ENCODE results near the gene TAF6.

The TAF6 gene

DNA sequence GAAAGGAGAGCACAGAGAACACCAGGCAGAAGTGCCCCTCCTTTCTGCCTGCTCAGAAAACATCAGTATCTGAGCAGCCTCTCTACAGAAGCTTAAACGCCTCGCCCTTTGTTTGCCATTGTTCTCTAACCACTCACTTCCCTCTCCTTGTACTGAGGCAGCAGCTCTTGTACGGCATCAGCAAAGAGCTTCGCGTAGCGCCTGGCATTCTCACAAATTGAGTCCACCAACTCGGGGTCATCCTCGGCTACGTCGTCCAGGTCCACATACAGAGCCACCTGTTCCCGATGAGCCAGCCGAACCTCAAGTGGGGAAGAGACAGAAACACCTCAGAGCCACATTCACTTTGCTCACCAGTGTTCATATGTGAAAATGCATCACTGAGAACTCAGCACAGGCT, 19.7 kb downstream of the TAF6 start:
- DNase-seq (ENCODE audit: extremely low spot score, insufficient read length, low read depth) (no peak), FAIRE-seq (no peak)

- no peak for FAIRE-seq
Measured at GRCh38 chr7:100098913-100099312, 20.2 kb downstream of the TAF6 start.

DNA sequence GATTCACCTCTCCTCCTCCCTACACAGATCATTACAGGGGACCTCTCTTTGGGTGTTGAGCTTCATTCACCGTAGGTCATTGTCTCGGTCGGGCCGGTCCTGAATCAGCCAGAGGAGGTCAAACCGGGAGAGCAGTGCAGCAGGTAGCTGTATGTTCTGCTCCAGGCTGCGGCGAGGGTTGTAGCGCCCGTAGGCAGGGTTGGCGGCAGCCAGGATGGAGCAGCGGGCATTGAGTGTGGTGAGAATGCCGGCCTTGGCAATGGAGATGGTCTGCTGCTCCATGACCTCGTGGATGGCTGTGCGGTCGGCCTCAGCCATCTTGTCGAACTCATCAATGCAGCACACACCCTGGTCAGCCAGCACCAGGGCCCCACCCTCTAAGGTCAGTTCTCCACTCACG, 23.5 kb downstream of the TAF6 start:
- FAIRE-seq (no peak), DNase-seq (ENCODE audit: extremely low spot score, insufficient read length, low read depth) (no peak)

More at GRCh38 chr7:100098913-100099312, 20.2 kb downstream of the TAF6 start:
- no peak for DNase-seq (ENCODE audit: extremely low spot score, insufficient read length, low read depth)

GRCh38 chr7:100095289-100095688, 23.9 kb downstream of the TAF6 start:
- no peak for FAIRE-seq
- DNase-seq (ENCODE audit: extremely low spot score, insufficient read length, low read depth): no peak

DNA sequence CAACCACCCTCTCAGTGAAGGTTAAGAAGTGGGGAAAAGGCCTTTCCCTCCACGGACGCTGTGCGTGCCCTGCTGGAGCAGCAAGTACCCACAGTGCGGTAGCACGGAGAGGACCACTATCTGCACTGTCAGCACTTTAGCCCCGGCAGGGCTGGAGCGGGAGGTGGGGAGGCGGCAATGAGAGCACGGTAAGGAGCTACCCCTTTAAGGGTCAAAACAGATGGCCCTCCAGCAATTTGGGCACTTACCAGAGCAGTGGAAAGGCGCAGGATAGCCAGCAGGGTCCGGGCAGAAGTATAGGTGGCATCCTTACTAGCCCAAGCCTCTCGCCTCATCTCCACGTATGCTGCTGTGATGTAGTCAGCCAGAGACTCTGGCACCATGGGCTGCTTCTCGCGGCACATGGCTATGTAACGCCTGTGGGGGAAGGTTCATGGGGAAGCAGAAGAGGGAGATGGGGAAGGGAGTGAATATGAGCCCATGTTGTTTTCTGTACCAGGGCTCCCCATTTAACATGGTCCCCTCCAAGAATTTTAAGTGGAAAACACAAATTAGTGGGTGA, 25.2 kb downstream of the TAF6 start:
- no peak for FAIRE-seq
- no peak for DNase-seq (ENCODE audit: extremely low spot score, insufficient read length, low read depth)

- FAIRE-seq (no peak), DNase-seq (ENCODE audit: extremely low spot score, insufficient read length, low read depth) (no peak)
Measured at GRCh38 chr7:100093498-100093897, 25.7 kb downstream of the TAF6 start.

DNA sequence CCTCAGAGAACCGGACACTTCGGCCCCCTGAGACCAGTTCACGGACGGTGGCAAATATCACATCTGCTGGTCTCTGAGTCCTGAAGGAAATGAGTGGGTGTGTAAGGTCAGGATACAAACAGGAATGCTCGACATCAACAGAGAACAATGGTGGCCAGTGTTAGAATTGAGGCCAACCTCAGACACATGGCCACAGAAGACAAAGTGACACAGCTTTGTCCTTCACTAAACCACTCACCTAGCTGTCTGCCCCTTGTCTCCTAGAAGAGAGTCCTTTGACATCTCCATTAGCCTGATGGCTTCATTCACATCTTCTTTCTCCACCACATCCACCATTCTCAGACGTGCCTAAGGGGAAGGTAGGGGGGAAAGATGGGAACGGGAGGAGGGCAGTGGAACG, 26.1 kb downstream of the TAF6 start:
- FAIRE-seq: no peak
- DNase-seq (ENCODE audit: extremely low spot score, insufficient read length, low read depth): no peak

- FAIRE-seq (no peak), DNase-seq (ENCODE audit: extremely low spot score, insufficient read length, low read depth) (no peak)
Measured at GRCh38 chr7:100091411-100092181, 27.6 kb downstream of the TAF6 start.

DNA sequence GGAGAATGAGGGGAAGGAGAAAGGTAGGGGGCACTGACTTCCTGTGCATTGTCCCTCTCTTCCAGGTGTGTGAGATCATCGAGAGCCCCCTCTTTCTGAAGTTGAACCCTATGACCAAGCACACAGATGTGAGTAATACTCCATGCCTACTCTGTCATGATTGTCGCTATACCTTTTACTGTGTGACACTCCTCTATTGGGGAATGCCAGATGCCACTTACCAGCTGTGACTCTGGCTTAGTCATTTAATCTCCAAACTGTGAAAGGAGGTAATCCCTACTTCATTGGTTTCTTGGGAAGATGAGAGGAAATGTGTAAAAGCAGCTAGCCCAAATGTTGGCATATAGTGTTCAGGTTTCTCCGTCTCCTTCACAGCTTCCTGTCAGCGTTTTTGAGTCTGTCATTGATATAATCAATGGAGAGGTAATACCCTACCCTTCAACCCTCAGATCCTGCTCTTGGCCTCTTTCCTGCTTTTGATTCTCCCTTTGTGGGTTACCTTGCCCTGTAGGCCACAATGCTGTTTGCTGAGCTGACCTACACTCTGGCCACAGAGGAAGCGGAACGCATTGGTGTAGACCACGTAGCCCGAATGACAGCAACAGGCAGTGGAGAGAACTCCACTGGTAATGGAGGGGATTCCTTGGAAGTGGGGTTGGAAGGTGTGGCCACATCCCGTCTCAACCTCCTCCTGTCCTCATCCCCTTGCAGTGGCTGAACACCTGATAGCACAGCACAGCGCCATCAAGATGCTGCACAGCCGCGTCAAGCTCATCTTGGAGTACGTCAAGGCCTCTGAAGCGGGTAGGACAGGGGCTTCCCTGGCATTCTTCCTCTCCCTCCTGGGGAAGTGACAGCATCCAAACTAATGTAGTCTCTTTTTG, 28.4 kb downstream of the TAF6 start:
- DNase-seq (ENCODE audit: extremely low spot score, insufficient read length, low read depth) (no peak), FAIRE-seq (no peak)

DNA sequence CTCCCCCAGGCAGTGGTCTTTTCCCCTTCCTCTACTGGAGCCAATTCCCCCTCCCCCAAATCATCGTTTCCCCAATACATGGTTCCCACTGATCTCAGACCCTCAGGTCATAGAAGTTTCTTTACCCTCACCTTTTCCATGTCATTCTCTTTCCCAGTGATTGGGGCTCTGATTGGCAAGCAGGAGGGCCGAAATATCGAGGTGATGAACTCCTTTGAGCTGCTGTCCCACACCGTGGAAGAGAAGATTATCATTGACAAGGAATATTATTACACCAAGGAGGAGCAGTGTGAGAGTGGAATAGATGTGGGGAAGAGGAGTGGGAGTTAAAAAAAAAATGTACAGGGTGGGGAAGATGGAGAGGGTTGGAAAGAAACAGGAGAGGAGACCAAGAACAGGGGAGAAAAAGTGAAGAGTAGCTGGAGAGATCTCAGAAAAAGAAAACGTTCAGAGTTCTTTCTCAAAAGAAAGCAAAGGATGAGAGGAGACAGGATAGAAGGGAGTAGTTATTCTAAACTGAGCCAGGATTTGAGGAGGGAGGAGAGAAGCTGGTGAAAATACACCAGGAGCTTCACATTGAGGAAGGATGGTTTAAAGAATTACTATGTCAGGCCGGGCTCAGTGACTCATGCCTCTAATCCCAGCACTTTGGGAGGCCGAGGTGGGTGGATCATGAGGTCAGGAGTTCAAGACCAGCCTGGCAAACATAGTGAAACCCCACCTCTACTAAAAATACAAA, 29.5 kb downstream of the TAF6 start:
- FAIRE-seq: no peak
- DNase-seq (ENCODE audit: extremely low spot score, insufficient read length, low read depth): no peak

- FAIRE-seq: peak; percentile 70
Measured at GRCh38 chr7:100088621-100089457, 30.3 kb downstream of the TAF6 start, which contains the start of gene COPS6. Gene COPS6, plus strand, starts transcription at chr7:100088969. Its CDS starts 22 bp downstream, at chr7:100088991.

GRCh38 chr7:100088095-100088620, 31.0 kb downstream of the TAF6 start:
- no peak for FAIRE-seq
- no peak for DNase-seq (ENCODE audit: extremely low spot score, insufficient read length, low read depth)

More at GRCh38 chr7:100088621-100089457, 30.3 kb downstream of the TAF6 start, which contains the start of gene COPS6:
- DNase-seq (ENCODE audit: extremely low spot score, insufficient read length, low read depth): peak; percentile 74

GRCh38 chr7:100087055-100087750, 32.0 kb downstream of the TAF6 start:
- no peak for FAIRE-seq
- DNase-seq (ENCODE audit: extremely low spot score, insufficient read length, low read depth): no peak

- no peak for DNase-seq (ENCODE audit: extremely low spot score, insufficient read length, low read depth)
- no peak for FAIRE-seq
Measured at GRCh38 chr7:100085515-100085914, 33.6 kb downstream of the TAF6 start.

DNA sequence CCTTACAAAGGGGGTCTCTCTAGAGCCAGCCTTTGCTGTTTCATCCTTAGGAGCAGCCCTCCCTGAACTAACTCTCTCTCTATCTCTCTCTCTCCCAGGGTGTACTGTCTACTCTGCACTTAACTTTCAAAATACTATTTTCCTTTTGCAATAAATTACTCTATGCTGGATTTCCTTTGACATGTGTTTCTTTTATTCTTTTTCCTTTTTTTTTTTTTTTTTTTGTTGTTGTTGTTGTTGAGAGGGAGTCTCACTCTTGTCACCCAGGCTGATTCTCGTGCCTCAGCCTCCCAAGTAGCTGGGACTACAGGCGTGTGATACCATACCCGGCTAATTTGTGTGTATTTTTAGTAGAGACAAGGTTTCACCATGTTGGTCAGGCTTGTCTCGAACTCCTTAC, 36.2 kb downstream of the TAF6 start:
- FAIRE-seq: no peak
- no peak for DNase-seq (ENCODE audit: extremely low spot score, insufficient read length, low read depth)

- FAIRE-seq (peak; percentile 99), DNase-seq (ENCODE audit: extremely low spot score, insufficient read length, low read depth) (peak; percentile 85)
Measured at GRCh38 chr7:100081535-100082102, 37.5 kb downstream of the TAF6 start, which contains the start of gene ZNF3. Gene ZNF3, minus strand, starts transcription at chr7:100081723. Its CDS starts 4,366 bp downstream, at chr7:100077357.

DNA sequence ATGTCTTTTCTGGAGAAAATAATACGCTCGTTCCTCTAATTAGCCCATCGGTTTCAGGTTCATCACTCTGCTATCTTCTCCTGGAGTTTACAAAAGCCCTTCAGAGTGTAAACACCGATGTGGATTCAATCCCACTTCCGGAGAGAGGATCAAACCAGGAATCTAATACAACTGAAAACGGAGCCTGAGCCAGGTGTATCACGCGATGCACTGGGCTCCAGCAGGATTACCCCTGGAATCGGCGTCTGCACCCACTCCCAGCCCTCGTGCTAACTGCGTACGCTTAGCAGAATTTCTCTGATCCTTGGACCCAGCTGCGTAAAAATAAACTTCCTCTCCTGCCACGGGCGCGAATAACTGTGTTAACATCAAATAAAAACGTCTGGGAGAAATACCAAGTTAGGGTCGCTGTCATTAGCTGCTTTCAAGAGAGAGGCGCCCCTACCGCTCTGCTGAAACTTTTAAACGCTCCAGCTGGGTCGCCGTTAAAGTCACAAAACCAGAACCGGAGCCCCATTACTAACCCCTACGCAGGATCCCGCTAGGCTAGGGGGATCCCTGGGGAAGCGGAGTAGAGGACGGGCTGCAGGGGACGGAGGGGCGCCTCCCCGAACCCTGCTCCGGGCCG, 38.1 kb downstream of the TAF6 start:
- no peak for DNase-seq (ENCODE audit: extremely low spot score, insufficient read length, low read depth)

More for the DNA sequence above, 38.1 kb downstream of the TAF6 start:
- peak; percentile 5 for FAIRE-seq

Measured in GM18507 (cell line).